HepG2 (cell line): ENCODE measurements around the gene ZBTB21. TPM values are rescaled to one million over a fixed set of nuclear protein-coding genes. Genes with fewer than 3 reads are reported as not detected.
A peak's percentile ranks its signal among the peaks of the same experiment; 100 is the strongest.

ENCODE experiments used
- MIER3 ChIP-seq: IDR thresholded peaks from 2 replicates; pipeline ENCODE4 v1.6.1; 2016; ENCODE audit warnings: missing compliant biosample characterization, borderline replicate concordance
- NR1H2 ChIP-seq: sonication (generic); formaldehyde crosslinking; IDR thresholded peaks from 2 replicates; pipeline ENCODE4 v1.8.1; 2022; ENCODE audit warnings: low read depth, missing genetic modification reagents, borderline replicate concordance
- THAP11 ChIP-seq: IDR thresholded peaks from 2 replicates; pipeline ENCODE4 v1.6.1; 2016; ENCODE audit warnings: missing biosample characterization, missing genetic modification reagents
- ZKSCAN5 ChIP-seq: sonication (generic); formaldehyde crosslinking; IDR thresholded peaks from 2 replicates; pipeline ENCODE4 v1.5.1; 2020; ENCODE audit warnings: mild to moderate bottlenecking, missing genetic modification reagents
- ZNF510 ChIP-seq: sonication (generic); formaldehyde crosslinking; IDR thresholded peaks from 2 replicates; pipeline ENCODE4 v1.4.0; 2020; ENCODE audit warnings: low read depth, mild to moderate bottlenecking, missing genetic modification reagents
- ZNF564 ChIP-seq: sonication (generic); formaldehyde crosslinking; IDR thresholded peaks from 2 replicates; pipeline ENCODE4 v1.8.1; 2023; ENCODE audit warnings: mild to moderate bottlenecking, missing genetic modification reagents
- polyA plus RNA-seq, 8 experiments: library from polyadenylated mRNA; depleted of rRNA in 3 of 8; stranded (reverse) in 7 of 8; unstranded in 1 of 8; fragments of >200 nt; fragmentation: Illumina TruSeq in 4 of 8; extraction: Trizol in 4 of 8; gene quantifications; 2 replicates each; pipeline versions ENCODE4 v1.2.1 to v1.2.3, GENCODE V29; 2011 to 2016; ENCODE audit warnings: low read depth in 4 of 8, missing spikeins in 1 of 8, mixed read lengths in 1 of 8; ENCODE audit not compliant: insufficient read depth in 1 of 8
- total RNA-seq, 5 experiments: library from RNA; depleted of rRNA; stranded (reverse); fragments of >200 nt; fragmentation: Illumina TruSeq; extraction: Trizol; gene quantifications; 2 replicates each; pipeline ENCODE4 v1.2.3, GENCODE V29; 2016; ENCODE audit warnings: low read depth in 1 of 5
- TF ChIP-seq, protein P1 (sequence below): sonication (generic); formaldehyde crosslinking; conservative IDR thresholded peaks from 2 replicates; pipeline ENCODE4 v1.5.0; 2020; ENCODE audit warnings: missing genetic modification reagents
- TF ChIP-seq, protein P2 (sequence below), 2 experiments: sonication (generic) in 1 of 2; formaldehyde crosslinking in 1 of 2; IDR thresholded peaks; 2 replicates each; pipeline versions ENCODE4 v1.6.1 to v1.9.0; 2014 to 2022; ENCODE audit warnings: antibody characterized with exemption in 1 of 2, borderline replicate concordance in 1 of 2, inconsistent platforms in 1 of 2, low read depth in 1 of 2, missing genetic modification reagents in 1 of 2
- TF ChIP-seq, protein P3 (sequence below): sonication (generic); formaldehyde crosslinking; IDR thresholded peaks from 2 replicates; pipeline ENCODE4 v1.4.0; 2020; ENCODE audit warnings: mild to moderate bottlenecking, missing genetic modification reagents
- TF ChIP-seq, protein P4 (sequence below): sonication (generic); formaldehyde crosslinking; IDR thresholded peaks from 2 replicates; pipeline ENCODE4 v1.5.0; 2020; ENCODE audit warnings: missing genetic modification reagents, mild to moderate bottlenecking, borderline replicate concordance
- TF ChIP-seq, protein P5 (sequence below): sonication (generic); formaldehyde crosslinking; IDR thresholded peaks from 2 replicates; pipeline ENCODE4 v1.4.0; 2020; ENCODE audit warnings: low read depth, missing genetic modification reagents

Gene ZBTB21
- total and polyA plus RNA-seq, 2 of the 13 experiments (the other 11 are each of a cell fraction or from before 2014, with no cell fraction given), result 4.5 to 6.1 TPM

DNA sequence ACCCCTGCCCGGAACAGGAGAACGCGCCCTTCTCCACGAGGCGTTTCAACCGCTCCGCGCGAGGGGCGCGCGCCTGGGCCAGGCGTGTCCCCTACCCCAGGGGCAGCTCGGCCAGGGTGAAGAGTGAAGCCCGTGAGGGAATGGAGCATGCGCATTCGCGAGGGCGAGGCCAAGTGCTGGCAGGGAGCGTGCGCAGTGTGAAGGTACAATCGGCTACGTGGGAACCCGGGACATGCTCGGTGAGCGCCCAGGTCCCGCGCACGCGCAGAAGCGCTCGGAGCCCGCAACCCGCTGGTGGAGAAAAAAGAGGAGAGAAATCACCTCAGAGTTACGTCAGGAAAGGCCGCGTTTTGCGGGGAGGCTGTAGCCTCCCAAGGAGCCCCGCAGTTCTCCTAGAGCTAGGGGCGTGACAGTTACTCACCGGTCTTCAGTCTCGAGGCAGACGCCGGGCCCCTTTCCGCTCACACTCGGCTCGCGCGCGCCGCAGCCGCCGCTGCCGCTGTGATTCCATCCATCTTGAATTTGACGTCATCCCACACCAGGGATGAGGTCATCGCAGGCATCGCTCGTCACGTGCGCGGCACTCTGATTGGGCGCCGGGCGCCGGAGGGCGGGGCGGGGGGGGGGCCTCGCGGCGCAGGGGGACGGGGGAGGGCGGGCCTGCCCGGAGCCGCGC lies at the start of gene ZBTB21 (continued):
- TF ChIP-seq, protein P1, sequence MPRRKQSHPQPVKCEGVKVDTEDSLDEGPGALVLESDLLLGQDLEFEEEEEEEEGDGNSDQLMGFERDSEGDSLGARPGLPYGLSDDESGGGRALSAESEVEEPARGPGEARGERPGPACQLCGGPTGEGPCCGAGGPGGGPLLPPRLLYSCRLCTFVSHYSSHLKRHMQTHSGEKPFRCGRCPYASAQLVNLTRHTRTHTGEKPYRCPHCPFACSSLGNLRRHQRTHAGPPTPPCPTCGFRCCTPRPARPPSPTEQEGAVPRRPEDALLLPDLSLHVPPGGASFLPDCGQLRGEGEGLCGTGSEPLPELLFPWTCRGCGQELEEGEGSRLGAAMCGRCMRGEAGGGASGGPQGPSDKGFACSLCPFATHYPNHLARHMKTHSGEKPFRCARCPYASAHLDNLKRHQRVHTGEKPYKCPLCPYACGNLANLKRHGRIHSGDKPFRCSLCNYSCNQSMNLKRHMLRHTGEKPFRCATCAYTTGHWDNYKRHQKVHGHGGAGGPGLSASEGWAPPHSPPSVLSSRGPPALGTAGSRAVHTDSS (CRISPR knock-in tag), result no peak
- TF ChIP-seq ZNF564 (CRISPR knock-in tag) (no peak), ZKSCAN5 (CRISPR knock-in tag) (0 out of 2 replicates have a peak, but pooled peaks have one; percentile 37), THAP11 (CRISPR knock-in tag) (peak; percentile 60), ZNF510 (CRISPR knock-in tag) (no peak), MIER3 (CRISPR knock-in tag) (peak; percentile 50), NR1H2 (CRISPR knock-in tag) (no peak)
- TF ChIP-seq, protein P2, sequence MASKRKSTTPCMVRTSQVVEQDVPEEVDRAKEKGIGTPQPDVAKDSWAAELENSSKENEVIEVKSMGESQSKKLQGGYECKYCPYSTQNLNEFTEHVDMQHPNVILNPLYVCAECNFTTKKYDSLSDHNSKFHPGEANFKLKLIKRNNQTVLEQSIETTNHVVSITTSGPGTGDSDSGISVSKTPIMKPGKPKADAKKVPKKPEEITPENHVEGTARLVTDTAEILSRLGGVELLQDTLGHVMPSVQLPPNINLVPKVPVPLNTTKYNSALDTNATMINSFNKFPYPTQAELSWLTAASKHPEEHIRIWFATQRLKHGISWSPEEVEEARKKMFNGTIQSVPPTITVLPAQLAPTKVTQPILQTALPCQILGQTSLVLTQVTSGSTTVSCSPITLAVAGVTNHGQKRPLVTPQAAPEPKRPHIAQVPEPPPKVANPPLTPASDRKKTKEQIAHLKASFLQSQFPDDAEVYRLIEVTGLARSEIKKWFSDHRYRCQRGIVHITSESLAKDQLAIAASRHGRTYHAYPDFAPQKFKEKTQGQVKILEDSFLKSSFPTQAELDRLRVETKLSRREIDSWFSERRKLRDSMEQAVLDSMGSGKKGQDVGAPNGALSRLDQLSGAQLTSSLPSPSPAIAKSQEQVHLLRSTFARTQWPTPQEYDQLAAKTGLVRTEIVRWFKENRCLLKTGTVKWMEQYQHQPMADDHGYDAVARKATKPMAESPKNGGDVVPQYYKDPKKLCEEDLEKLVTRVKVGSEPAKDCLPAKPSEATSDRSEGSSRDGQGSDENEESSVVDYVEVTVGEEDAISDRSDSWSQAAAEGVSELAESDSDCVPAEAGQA (IDR thresholded peaks at IDR 0.05; ENCODE audit: low read depth), result peak; percentile 100
- TF ChIP-seq, protein P2 (CRISPR knock-in tag; IDR thresholded peaks at IDR 0.05; ENCODE audit: borderline replicate concordance), result 0 out of 2 replicates have a peak, but pooled peaks have one; percentile 24
- TF ChIP-seq, protein P3, sequence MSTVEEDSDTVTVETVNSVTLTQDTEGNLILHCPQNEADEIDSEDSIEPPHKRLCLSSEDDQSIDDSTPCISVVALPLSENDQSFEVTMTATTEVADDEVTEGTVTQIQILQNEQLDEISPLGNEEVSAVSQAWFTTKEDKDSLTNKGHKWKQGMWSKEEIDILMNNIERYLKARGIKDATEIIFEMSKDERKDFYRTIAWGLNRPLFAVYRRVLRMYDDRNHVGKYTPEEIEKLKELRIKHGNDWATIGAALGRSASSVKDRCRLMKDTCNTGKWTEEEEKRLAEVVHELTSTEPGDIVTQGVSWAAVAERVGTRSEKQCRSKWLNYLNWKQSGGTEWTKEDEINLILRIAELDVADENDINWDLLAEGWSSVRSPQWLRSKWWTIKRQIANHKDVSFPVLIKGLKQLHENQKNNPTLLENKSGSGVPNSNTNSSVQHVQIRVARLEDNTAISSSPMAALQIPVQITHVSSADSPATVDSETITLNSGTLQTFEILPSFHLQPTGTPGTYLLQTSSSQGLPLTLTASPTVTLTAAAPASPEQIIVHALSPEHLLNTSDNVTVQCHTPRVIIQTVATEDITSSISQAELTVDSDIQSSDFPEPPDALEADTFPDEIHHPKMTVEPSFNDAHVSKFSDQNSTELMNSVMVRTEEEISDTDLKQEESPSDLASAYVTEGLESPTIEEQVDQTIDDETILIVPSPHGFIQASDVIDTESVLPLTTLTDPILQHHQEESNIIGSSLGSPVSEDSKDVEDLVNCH (CRISPR knock-in tag), result no peak
- TF ChIP-seq, protein P4, sequence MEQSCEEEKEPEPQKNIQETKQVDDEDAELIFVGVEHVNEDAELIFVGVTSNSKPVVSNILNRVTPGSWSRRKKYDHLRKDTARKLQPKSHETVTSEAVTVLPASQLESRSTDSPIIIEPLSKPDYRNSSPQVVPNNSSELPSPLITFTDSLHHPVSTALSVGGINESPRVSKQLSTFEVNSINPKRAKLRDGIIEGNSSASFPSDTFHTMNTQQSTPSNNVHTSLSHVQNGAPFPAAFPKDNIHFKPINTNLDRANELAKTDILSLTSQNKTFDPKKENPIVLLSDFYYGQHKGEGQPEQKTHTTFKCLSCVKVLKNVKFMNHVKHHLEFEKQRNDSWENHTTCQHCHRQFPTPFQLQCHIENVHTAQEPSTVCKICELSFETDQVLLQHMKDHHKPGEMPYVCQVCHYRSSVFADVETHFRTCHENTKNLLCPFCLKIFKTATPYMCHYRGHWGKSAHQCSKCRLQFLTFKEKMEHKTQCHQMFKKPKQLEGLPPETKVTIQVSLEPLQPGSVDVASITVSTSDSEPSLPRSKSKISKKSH (CRISPR knock-in tag), result peak; percentile 55; the same call in 1 of the 2 replicates
- TF ChIP-seq, protein P5, sequence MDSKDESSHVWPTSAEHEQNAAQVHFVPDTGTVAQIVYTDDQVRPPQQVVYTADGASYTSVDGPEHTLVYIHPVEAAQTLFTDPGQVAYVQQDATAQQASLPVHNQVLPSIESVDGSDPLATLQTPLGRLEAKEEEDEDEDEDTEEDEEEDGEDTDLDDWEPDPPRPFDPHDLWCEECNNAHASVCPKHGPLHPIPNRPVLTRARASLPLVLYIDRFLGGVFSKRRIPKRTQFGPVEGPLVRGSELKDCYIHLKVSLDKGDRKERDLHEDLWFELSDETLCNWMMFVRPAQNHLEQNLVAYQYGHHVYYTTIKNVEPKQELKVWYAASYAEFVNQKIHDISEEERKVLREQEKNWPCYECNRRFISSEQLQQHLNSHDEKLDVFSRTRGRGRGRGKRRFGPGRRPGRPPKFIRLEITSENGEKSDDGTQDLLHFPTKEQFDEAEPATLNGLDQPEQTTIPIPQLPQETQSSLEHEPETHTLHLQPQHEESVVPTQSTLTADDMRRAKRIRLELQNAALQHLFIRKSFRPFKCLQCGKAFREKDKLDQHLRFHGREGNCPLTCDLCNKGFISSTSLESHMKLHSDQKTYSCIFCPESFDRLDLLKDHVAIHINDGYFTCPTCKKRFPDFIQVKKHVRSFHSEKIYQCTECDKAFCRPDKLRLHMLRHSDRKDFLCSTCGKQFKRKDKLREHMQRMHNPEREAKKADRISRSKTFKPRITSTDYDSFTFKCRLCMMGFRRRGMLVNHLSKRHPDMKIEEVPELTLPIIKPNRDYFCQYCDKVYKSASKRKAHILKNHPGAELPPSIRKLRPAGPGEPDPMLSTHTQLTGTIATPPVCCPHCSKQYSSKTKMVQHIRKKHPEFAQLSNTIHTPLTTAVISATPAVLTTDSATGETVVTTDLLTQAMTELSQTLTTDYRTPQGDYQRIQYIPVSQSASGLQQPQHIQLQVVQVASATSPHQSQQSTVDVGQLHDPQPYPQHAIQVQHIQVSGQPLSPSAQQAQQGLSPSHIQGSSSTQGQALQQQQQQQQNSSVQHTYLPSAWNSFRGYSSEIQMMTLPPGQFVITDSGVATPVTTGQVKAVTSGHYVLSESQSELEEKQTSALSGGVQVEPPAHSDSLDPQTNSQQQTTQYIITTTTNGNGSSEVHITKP, result peak; percentile 39; the same call in 1 of the 2 replicates
